DND-41 (cell line): ENCODE results near the gene SCN5A.

Source experiments
- EZH2 ChIP-seq: IDR thresholded peaks from 3 replicates; pipeline ENCODE4 v1.6.1; 2012; ENCODE audit warnings: borderline replicate concordance, low read depth, mild to moderate bottlenecking, moderate library complexity, low read length, inconsistent platforms; ENCODE audit not compliant: severe bottlenecking
- TF ChIP-seq, protein P1 (sequence below): IDR thresholded peaks from 2 replicates; pipeline ENCODE4 v1.5.1; 2012; ENCODE audit warnings: borderline replicate concordance, low read length, moderate library complexity, mild to moderate bottlenecking; ENCODE audit not compliant: poor library complexity, severe bottlenecking; ENCODE audit errors: extremely low read depth

DNA sequence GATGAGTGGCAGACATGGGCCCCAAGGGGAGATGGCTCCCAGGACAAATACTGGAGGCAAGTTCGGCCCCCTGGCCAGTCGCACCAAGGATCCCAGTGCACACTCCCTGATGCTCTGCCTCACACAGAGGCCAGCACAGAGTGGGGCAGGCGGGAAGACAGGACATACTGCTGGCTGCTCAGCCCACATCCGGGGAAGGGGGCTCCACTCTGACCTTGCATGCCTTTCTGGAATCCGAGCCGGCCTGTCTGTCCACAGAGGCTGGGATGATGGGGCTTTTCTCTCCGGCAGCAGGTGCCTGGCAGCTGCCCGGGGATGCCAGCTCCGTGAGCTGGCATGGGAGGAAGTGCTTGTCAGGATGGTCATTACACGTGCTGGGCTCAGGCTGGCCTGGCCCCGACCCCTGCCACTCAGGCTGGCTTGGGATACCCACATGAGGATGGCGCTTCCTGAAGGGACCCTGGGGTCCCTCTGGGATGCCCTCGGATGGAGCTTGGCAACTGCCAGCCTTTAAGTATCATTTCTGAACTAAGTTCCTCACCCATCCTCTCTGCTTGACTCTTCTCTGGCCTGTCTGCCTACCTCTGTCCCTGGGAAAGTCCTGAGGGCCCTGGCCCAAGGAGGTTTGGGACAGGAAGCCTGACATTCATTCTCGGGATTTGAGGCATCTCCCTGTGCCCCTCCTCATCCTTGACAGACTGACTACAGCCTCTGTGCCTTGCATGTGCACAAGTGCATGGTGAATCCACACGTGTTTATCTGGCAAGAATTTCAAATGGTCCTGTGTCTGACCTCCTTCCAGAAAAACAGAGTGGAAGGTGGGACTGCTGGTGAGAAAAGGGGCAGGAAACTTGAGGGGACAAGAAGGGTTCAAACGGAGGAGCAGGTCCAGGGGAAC lies 106.8 kb downstream of the SCN5A start:
- TF ChIP-seq, protein P1, sequence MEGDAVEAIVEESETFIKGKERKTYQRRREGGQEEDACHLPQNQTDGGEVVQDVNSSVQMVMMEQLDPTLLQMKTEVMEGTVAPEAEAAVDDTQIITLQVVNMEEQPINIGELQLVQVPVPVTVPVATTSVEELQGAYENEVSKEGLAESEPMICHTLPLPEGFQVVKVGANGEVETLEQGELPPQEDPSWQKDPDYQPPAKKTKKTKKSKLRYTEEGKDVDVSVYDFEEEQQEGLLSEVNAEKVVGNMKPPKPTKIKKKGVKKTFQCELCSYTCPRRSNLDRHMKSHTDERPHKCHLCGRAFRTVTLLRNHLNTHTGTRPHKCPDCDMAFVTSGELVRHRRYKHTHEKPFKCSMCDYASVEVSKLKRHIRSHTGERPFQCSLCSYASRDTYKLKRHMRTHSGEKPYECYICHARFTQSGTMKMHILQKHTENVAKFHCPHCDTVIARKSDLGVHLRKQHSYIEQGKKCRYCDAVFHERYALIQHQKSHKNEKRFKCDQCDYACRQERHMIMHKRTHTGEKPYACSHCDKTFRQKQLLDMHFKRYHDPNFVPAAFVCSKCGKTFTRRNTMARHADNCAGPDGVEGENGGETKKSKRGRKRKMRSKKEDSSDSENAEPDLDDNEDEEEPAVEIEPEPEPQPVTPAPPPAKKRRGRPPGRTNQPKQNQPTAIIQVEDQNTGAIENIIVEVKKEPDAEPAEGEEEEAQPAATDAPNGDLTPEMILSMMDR: no peak
- no peak for TF ChIP-seq EZH2
